GM18909 (cell line): ENCODE measurements around the gene GAL3ST3.
"Not testable (repeated sequence)": the region's sequence is repeated elsewhere in the genome, so short reads cannot be mapped to it uniquely, and the experiment has no call there.

Experiments
- ATAC-seq: cut with Tn5 transposase; IDR thresholded peaks from one replicate; pipeline ENCODE4 v1.9.1; 2021; ENCODE audit warnings: mild to moderate bottlenecking; ENCODE audit not compliant: unreplicated experiment, poor library complexity

The GAL3ST3 gene

GRCh38 chr11:66047541-66048365 lies 1.2 kb downstream of the GAL3ST3 start:
- no peak for ATAC-seq

GRCh38 chr11:66046901-66047300 lies 2.1 kb downstream of the GAL3ST3 start:
- ATAC-seq: no peak

- no peak for ATAC-seq
These were observed 3.8 kb downstream of the GAL3ST3 start for GRCh38 chr11:66045177-66045639.

- ATAC-seq: no peak
These were observed 4.2 kb downstream of the GAL3ST3 start for GRCh38 chr11:66044757-66045156.

- no peak for ATAC-seq
These were observed 5.7 kb downstream of the GAL3ST3 start for GRCh38 chr11:66042996-66043906.

GRCh38 chr11:66042227-66042995 lies 6.5 kb downstream of the GAL3ST3 start:
- ATAC-seq: no peak

- ATAC-seq: no peak
These were observed 9.2 kb downstream of the GAL3ST3 start for GRCh38 chr11:66039765-66040164.

GRCh38 chr11:66037327-66037726 lies 11.6 kb downstream of the GAL3ST3 start:
- no peak for ATAC-seq

- ATAC-seq: no peak
These were observed 12.6 kb downstream of the GAL3ST3 start for GRCh38 chr11:66036334-66036710.

GRCh38 chr11:66035653-66036333 lies 13.2 kb downstream of the GAL3ST3 start:
- ATAC-seq: no peak

- ATAC-seq: no peak
These were observed 15.8 kb downstream of the GAL3ST3 start for GRCh38 chr11:66032957-66033735.

GRCh38 chr11:66026017-66026529 lies 22.9 kb downstream of the GAL3ST3 start, which contains the start of gene CATSPER1:
TSS of gene CATSPER1 (minus strand) at chr11:66026479. CDS start at chr11:66026379, 100 bp downstream.
- ATAC-seq: no peak

GRCh38 chr11:66023186-66023440 lies 25.8 kb downstream of the GAL3ST3 start:
- ATAC-seq: not testable (repeated sequence)

GRCh38 chr11:66022401-66023185 lies 26.4 kb downstream of the GAL3ST3 start:
- no peak for ATAC-seq

GRCh38 chr11:66020618-66021357 lies 28.2 kb downstream of the GAL3ST3 start:
- ATAC-seq: no peak

GRCh38 chr11:66020212-66020611 lies 28.7 kb downstream of the GAL3ST3 start:
- ATAC-seq: no peak

- no peak for ATAC-seq
These were observed 31.6 kb downstream of the GAL3ST3 start for GRCh38 chr11:66017321-66017720.

- ATAC-seq: no peak
These were observed 32.2 kb downstream of the GAL3ST3 start for GRCh38 chr11:66016793-66017177.
